DND-41 (cell line): Measurements from ENCODE around the gene SPAG5.

Experiments
- ATAC-seq: fragments of 200-7000 bp; cut with Tn5 transposase; 3 replicates; pipeline ENCODE4 v1.9.1; 2021; ENCODE audit warnings: low read depth; ENCODE audit not compliant: insufficient read depth
- DNase-seq: peaks from one replicate; pipeline ENCODE4 v3.0.0-alpha.2; 2020
- H2AFZ ChIP-seq: 2 replicates; pipeline ENCODE4 v1.6.0; 2012; ENCODE audit warnings: low read depth, low read length
- H3K27ac ChIP-seq: 2 replicates; pipeline ENCODE4 v1.5.1; 2012; ENCODE audit warnings: low read length, inconsistent platforms
- H3K27me3 ChIP-seq: fragments of 200-600 bp; sonication (generic); 2 replicates; pipeline ENCODE4 v1.6.0; 2012; ENCODE audit warnings: low read length, mild to moderate bottlenecking, inconsistent platforms; ENCODE audit not compliant: insufficient read depth, poor library complexity
- H3K36me3 ChIP-seq: 2 replicates; pipeline ENCODE4 v1.5.1; 2012; ENCODE audit warnings: low read length, inconsistent platforms; ENCODE audit not compliant: insufficient read depth
- H3K4me1 ChIP-seq: 2 replicates; pipeline ENCODE4 v1.5.1; 2012; ENCODE audit warnings: mild to moderate bottlenecking, low read length; ENCODE audit not compliant: insufficient read depth
- H3K4me2 ChIP-seq: 2 replicates; pipeline ENCODE4 v1.6.0; 2012; ENCODE audit warnings: mild to moderate bottlenecking, moderate library complexity, low read length, inconsistent platforms; ENCODE audit not compliant: insufficient read depth
- H3K4me3 ChIP-seq, 2 experiments: fragments of 200-600 bp in 1 of 2; shearing (Covaris generic) in 1 of 2; 2 replicates each; pipeline ENCODE4 v1.5.1; 2012 to 2016; ENCODE audit warnings: inconsistent platforms in 2 of 2, low read length in 2 of 2, mild to moderate bottlenecking in 2 of 2, low read depth in 1 of 2, moderate library complexity in 1 of 2
- H3K79me2 ChIP-seq: 2 replicates; pipeline ENCODE4 v1.6.0; 2012; ENCODE audit warnings: low read length, inconsistent platforms; ENCODE audit not compliant: insufficient read depth
- H3K9ac ChIP-seq: 2 replicates; pipeline ENCODE4 v1.6.0; 2012; ENCODE audit warnings: low read depth, mild to moderate bottlenecking, inconsistent platforms, low read length, moderate library complexity
- H3K9me3 ChIP-seq: 2 replicates; pipeline ENCODE4 v1.5.1; 2012; ENCODE audit warnings: low read length, moderate library complexity, mild to moderate bottlenecking, inconsistent platforms; ENCODE audit not compliant: insufficient read depth, severe bottlenecking
- H4K20me1 ChIP-seq: 2 replicates; pipeline ENCODE4 v1.6.0; 2012; ENCODE audit warnings: low read length; ENCODE audit not compliant: insufficient read depth
- CTCF ChIP-seq: IDR thresholded peaks from 2 replicates; pipeline ENCODE4 v1.5.1; 2012; ENCODE audit warnings: borderline replicate concordance, low read length, moderate library complexity, mild to moderate bottlenecking; ENCODE audit not compliant: poor library complexity, severe bottlenecking; ENCODE audit errors: extremely low read depth
- EZH2 ChIP-seq: IDR thresholded peaks from 3 replicates; pipeline ENCODE4 v1.6.1; 2012; ENCODE audit warnings: borderline replicate concordance, low read depth, mild to moderate bottlenecking, moderate library complexity, low read length, inconsistent platforms; ENCODE audit not compliant: severe bottlenecking

The SPAG5 gene

GRCh38 chr17:28529013-28529400 is 69.8 kb downstream of the SPAG5 start:
- Histone ChIP-seq H3K79me2 (no peaks in the 10 kb centered on the region), H2AFZ (no peak overlapping the region), H3K4me1 (no peaks in the 10 kb centered on the region), H3K36me3 (no peaks in the 10 kb centered on the region), H3K27me3 (peaks cover 10% of the 10 kb centered on the region), H3K9me3 (no peaks in the 10 kb centered on the region), H3K9ac (no peak overlapping the region), H3K27ac (no peak overlapping the region), H4K20me1 (no peaks in the 10 kb centered on the region; the same call in 1 of the 2 replicates), H3K4me3 (no peak overlapping the region), H3K4me2 (no peak overlapping the region)
- TF ChIP-seq EZH2 (no peak), CTCF (no peak)
- ATAC-seq, result no peak
- DNase-seq, result no peak

- Histone ChIP-seq H3K36me3 (no peaks in the 10 kb centered on the region), H3K4me2 (no peak overlapping the region), H3K27ac (no peak overlapping the region), H3K9me3 (no peaks in the 10 kb centered on the region), H3K79me2 (no peaks in the 10 kb centered on the region), H3K9ac (no peak overlapping the region), H3K4me1 (no peaks in the 10 kb centered on the region), H2AFZ (no peak overlapping the region), H4K20me1 (no peaks in the 10 kb centered on the region; the same call in 1 of the 2 replicates), H3K27me3 (peaks cover 10% of the 10 kb centered on the region), H3K4me3 (no peak overlapping the region)
- DNase-seq (no peak), ATAC-seq (no peak)
- no peak for TF ChIP-seq CTCF
Observed at GRCh38 chr17:28528327-28529012, 70.4 kb downstream of the SPAG5 start.

DNA sequence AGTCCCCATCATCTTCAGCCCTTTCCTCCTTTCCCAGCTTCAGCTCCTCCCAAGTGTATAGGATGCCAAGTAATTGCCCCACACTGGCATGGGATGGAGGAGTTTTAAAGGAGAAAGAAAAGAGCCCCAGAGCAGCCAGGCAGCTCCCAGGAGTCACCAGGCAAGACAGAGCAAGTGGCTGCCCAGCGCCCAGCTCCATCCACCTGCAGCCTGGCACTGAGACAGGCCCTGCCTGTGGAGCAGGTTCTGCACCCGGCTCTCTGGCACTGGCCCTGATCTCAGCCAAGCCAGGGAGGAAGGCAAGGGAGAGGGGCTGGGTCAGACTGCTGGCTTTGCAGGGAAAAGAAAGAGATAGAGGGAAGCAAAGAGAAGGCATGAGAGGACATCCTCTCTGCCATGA is 71.0 kb downstream of the SPAG5 start:
- Histone ChIP-seq H2AFZ (no peak overlapping the region), H3K9me3 (no peaks in the 10 kb centered on the region), H3K79me2 (no peaks in the 10 kb centered on the region), H3K9ac (no peak overlapping the region), H3K4me3 (no peak overlapping the region), H3K27me3 (peaks cover 12% of the 10 kb centered on the region), H3K36me3 (no peaks in the 10 kb centered on the region), H4K20me1 (no peaks in the 10 kb centered on the region; the same call in 1 of the 2 replicates), H3K4me2 (no peak overlapping the region), H3K27ac (no peak overlapping the region), H3K4me1 (no peaks in the 10 kb centered on the region)
- no peak for TF ChIP-seq EZH2
- TF ChIP-seq CTCF, result no peak
- ATAC-seq, result no peak
- no peak for DNase-seq
